Measurements from ENCODE around the gene SH3GLB1. TPM values are rescaled to one million over a fixed set of nuclear protein-coding genes. Genes with fewer than 3 reads are reported as not detected.

SH3GLB1 gene
- total RNA-seq, 1 experiment from 2014 or later = 36.6 TPM

GRCh38 chr1:86714159-86714558 is 9.8 kb downstream of the SH3GLB1 start:
- DNase-seq = no peak
- Histone ChIP-seq H3K23me2 (ENCODE audit: insufficient read length, low read depth, low read length, poor library complexity, severe bottlenecking) (no peaks in the 10 kb centered on the region), H3K23ac (ENCODE audit: insufficient read length, low read depth, low read length) (no peak overlapping the region), H4K91ac (ENCODE audit: insufficient read length, low read depth, low read length) (no peak overlapping the region), H4K5ac (ENCODE audit: insufficient read length, low read depth, low read length) (no peak overlapping the region), H2BK12ac (ENCODE audit: insufficient read length, low read depth, low read length) (no peak overlapping the region), H4K8ac (replicated peaks; ENCODE audit: insufficient read length, low read depth, low read length) (no peak overlapping the region), H3K79me1 (ENCODE audit: insufficient read depth, low read depth, low read length, poor library complexity, severe bottlenecking) (no peaks in the 10 kb centered on the region), H2BK120ac (ENCODE audit: low read depth, low read length, poor library complexity, severe bottlenecking) (no peak overlapping the region), H3T11ph (ENCODE audit: low read length) (no peak overlapping the region), H3K27ac (ENCODE audit: insufficient read length, low read depth, low read length) (no peak overlapping the region), H2AK5ac (ENCODE audit: insufficient read length, low read length) (no peak overlapping the region), H3K79me2 (ENCODE audit: insufficient read depth, low read length) (no peaks in the 10 kb centered on the region), H3K9ac (ENCODE audit: extremely low read depth, insufficient read length, low read length) (no peak overlapping the region), H3K56ac (ENCODE audit: insufficient read length, low read depth, low read length) (no peak overlapping the region), H3K4ac (ENCODE audit: low read depth, low read length) (no peak overlapping the region), H3K9me3 (ENCODE audit: control insufficient read depth, low read depth, low read length) (no peaks in the 10 kb centered on the region), H2BK15ac (ENCODE audit: low read depth, low read length) (no peak overlapping the region), H3K27me3 (ENCODE audit: insufficient read depth, low read length) (no peaks in the 10 kb centered on the region), H2BK5ac (ENCODE audit: insufficient read length, low read length) (no peak overlapping the region), H3K4me2 (ENCODE audit: insufficient read depth, insufficient read length, low read length) (no peak overlapping the region), H3K4me1 (ENCODE audit: insufficient read depth, low read length) (no peaks in the 10 kb centered on the region), H4K20me1 (ENCODE audit: control insufficient read depth, insufficient read depth, insufficient read length) (no peaks in the 10 kb centered on the region), H3K14ac (ENCODE audit: insufficient read depth, low read length) (no peak overlapping the region), H3K18ac (ENCODE audit: insufficient read length, low read depth, low read length) (no peak overlapping the region), H2AFZ (ENCODE audit: low read length) (no peak overlapping the region), H2BK20ac (ENCODE audit: low read depth, low read length, poor library complexity, severe bottlenecking) (no peak overlapping the region)
- no peaks in the 10 kb centered on the region for H3K27me3 Mint-ChIP-seq (ENCODE audit: low read depth)
- H3K4me3 Mint-ChIP-seq = no peak overlapping the region
- no peaks in the 10 kb centered on the region for H3K9me3 Mint-ChIP-seq
- no peak for TF ChIP-seq CTCF (conservative IDR thresholded peaks at IDR 0.05)
- no CpG with 5 or more reads among the region's 1 CpG for WGBS (ENCODE audit: extremely low coverage, insufficient read length, low lambda C conversion rate)
- H3K27ac Mint-ChIP-seq = peak overlapping the region in 2 of 3 experiments; percentile 16 to 49; a peak in 2 of 7 replicates
- peaks cover 9 to 12% of the 10 kb centered on the region in 2 experiments; a peak in 3 of 4 replicates for H3K4me1 Mint-ChIP-seq
- peaks cover 2 to 12% (median 4%) of the 10 kb centered on the region in 3 experiments; a peak in 5 of 7 replicates for H3K36me3 Mint-ChIP-seq (ENCODE audit: insufficient read depth in 1 of 3, low read depth in 3 of 3)

Measured in H9 (cell line).